Upper lobe of left lung (tissue), 6 donors: Measurements from ENCODE around the gene RALGAPA2. TPM values are rescaled to one million over a fixed set of nuclear protein-coding genes. Genes with fewer than 3 reads are reported as not detected.

ENCODE experiments used
- ATAC-seq, 2 donors: fragments of 200-7000 bp; cut with Tn5 transposase; one replicate each; pipeline ENCODE4 v1.9.1; 2022; ENCODE audit warnings: mild to moderate bottlenecking in 2 of 2, moderate library complexity in 2 of 2; ENCODE audit not compliant: low FRiP score in 2 of 2
- DNase-seq, 2 donors: peaks; one replicate each; pipeline ENCODE4 v3.0.0-alpha.2; 2019 to 2020
- H3K27ac ChIP-seq, 4 donors: fragments of 200-600 bp; sonication (generic); one replicate each; pipeline ENCODE4 v1.5.1; 2016 to 2019
- H3K27me3 ChIP-seq, 4 donors: fragments of 200-600 bp; sonication (generic); one replicate each; pipeline ENCODE4 v1.5.1; 2017 to 2019
- H3K36me3 ChIP-seq, 4 donors: fragments of 200-600 bp; sonication (generic); one replicate each; pipeline ENCODE4 v1.5.1; 2016 to 2019
- H3K4me1 ChIP-seq, 4 donors: fragments of 200-600 bp; sonication (generic); one replicate each; pipeline ENCODE4 v1.5.1; 2018 to 2019
- H3K4me3 ChIP-seq, 4 donors: fragments of 200-600 bp; sonication (generic); one replicate each; pipeline ENCODE4 v1.5.1; 2017 to 2019; ENCODE audit warnings: mild to moderate bottlenecking in 2 of 4, moderate library complexity in 1 of 4
- H3K9me3 ChIP-seq, 4 donors: fragments of 200-600 bp; sonication (generic); one replicate each; pipeline ENCODE4 v1.5.1; 2018 to 2019
- EP300 ChIP-seq, 4 donors: sonication (generic); formaldehyde crosslinking; IDR thresholded peaks; one replicate each; pipeline ENCODE4 v1.5.1; 2017; ENCODE audit warnings: antibody characterized with exemption in 4 of 4, control low read depth in 2 of 4
- POLR2A ChIP-seq, 4 donors: fragments of 450-650 bp; IDR thresholded peaks; one replicate each; pipeline ENCODE4 v1.5.1; 2016 to 2017; ENCODE audit warnings: antibody characterized with exemption in 4 of 4, mild to moderate bottlenecking in 2 of 4
- POLR2AphosphoS5 ChIP-seq, 2 donors: sonication (generic); formaldehyde crosslinking; IDR thresholded peaks; one replicate each; pipeline ENCODE4 v1.5.1; 2017; ENCODE audit warnings: antibody characterized with exemption in 2 of 2
- WGBS, 2 donors: methylation state at CpG; one replicate each; pipeline ENCODE4 v1.1.5; 2017 to 2018; 5-methylcytosine and 5-hydroxymethylcytosine counted together
- total RNA-seq, 6 donors: library from RNA; depleted of rRNA in 4 of 6; stranded (reverse); fragments of >200 nt in 4 of 6; gene quantifications; one replicate each; pipeline versions ENCODE4 v1.1.0 to v1.2.1, GENCODE V29; 2016 to 2021
- TF ChIP-seq, protein P1 (sequence below), 6 experiments: fragments of 450-650 bp in 4 of 6; fragments of 200-600 bp in 2 of 6; sonication (generic) in 2 of 6; IDR thresholded peaks; one replicate each; pipeline ENCODE4 v1.5.1; 2016 to 2019; ENCODE audit warnings: antibody characterized with exemption in 6 of 6
- donor health status: DM: no; HTN: no; CAD: no; lungs with moderate emphysema.
- donor health status: DM: no; HTN: yes; CAD: no; lungs with severe emphysema.

RALGAPA2 gene
- total RNA-seq, 6 donors from 2014 or later: 50.8 to 95.3 (median 65.3) TPM

DNA sequence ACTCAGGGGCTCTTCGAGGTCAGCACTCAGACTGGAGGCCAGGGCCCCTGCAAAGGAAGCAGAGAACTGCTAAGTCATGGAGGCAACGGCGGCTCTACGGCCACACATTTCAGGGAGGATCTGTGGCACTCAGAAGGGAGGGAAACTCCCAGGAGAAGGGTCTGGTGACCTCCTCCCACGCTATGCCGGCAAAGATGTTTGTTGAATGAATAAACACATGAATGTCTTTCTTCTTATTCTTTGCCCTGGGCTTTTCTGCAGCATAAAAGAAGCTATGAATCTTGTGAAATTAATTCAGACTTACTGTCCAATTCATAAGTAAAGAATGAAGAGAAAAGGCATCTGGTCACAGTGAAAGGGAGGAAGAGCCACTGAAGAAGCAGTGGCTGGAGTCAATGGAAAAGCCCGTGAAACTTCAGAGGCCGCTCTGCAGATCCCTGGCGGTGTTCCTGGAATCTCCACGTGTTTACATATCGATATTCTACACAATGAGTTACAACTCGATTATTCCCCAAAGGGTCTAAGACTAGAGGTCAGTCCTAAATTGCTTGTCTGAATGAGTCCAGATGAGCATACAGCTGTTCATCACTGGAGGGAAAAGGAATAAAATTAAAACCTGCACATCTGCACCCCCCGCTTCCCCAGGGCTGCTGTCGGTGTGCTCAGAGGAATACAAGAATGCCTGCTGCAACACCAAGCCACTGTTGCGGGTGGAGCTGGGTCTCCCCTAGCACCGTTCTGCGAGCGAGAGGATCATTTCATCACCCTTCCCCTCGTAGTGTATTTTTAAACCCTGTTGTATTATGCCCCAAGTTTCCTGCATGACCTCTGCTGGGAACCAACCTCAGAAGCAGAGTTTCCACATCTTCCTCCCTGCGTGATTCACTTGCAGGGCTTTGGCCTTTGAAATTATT is 319.0 kb downstream of the RALGAPA2 start:
- no peak for DNase-seq
- Histone ChIP-seq H3K27ac (no peak overlapping the region), H3K9me3 (no peaks in the 10 kb centered on the region), H3K4me3 (no peak overlapping the region), H3K4me1 (no peaks in the 10 kb centered on the region), H3K36me3 (peaks cover 0 to 88% (median 49%) of the 10 kb centered on the region in 4 donors), H3K27me3 (no peaks in the 10 kb centered on the region)
- WGBS, 2 donors: 63 to 65% methylated on average over 19 to 20 of the region's 20 CpGs
- ATAC-seq: no peak
- no peak for TF ChIP-seq POLR2A (IDR thresholded peaks at IDR 0.05)

DNA sequence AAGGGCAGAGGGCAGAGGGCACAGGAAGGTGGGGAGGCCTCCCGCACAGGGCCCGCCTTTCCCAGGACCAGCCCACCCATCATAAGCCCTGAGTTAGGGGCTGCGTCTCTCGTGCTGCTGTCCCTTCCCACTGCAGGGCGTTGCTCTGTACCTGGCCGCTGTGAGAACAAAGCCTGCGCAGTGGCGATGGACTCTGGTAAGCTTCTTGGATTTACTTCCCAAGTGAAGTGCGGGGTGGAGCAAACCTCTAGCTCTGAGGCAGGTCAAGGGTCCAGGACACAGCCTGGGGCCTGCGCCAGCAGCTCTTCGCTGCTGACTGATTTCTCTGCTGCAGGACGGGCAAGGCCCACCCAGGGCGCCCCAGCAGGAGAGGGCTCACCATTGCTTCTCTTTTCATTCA is 320.7 kb downstream of the RALGAPA2 start:
- no peak for ATAC-seq
- no peak overlapping the region for H3K27ac ChIP-seq
- WGBS, 2 donors: 93 to 94% methylated on average over 5 to 13 of the region's 13 CpGs
- no peaks in the 10 kb centered on the region for H3K27me3 ChIP-seq
- no peaks in the 10 kb centered on the region for H3K9me3 ChIP-seq
- H3K4me1 ChIP-seq: no peaks in the 10 kb centered on the region
- H3K4me3 ChIP-seq: no peak overlapping the region
- H3K36me3 ChIP-seq: peaks cover 0 to 74% (median 47%) of the 10 kb centered on the region in 4 donors
- TF ChIP-seq, protein P1, sequence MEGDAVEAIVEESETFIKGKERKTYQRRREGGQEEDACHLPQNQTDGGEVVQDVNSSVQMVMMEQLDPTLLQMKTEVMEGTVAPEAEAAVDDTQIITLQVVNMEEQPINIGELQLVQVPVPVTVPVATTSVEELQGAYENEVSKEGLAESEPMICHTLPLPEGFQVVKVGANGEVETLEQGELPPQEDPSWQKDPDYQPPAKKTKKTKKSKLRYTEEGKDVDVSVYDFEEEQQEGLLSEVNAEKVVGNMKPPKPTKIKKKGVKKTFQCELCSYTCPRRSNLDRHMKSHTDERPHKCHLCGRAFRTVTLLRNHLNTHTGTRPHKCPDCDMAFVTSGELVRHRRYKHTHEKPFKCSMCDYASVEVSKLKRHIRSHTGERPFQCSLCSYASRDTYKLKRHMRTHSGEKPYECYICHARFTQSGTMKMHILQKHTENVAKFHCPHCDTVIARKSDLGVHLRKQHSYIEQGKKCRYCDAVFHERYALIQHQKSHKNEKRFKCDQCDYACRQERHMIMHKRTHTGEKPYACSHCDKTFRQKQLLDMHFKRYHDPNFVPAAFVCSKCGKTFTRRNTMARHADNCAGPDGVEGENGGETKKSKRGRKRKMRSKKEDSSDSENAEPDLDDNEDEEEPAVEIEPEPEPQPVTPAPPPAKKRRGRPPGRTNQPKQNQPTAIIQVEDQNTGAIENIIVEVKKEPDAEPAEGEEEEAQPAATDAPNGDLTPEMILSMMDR (IDR thresholded peaks at IDR 0.05): no peak
- TF ChIP-seq POLR2AphosphoS5 (IDR thresholded peaks at IDR 0.05) (no peak), EP300 (IDR thresholded peaks at IDR 0.05) (no peak), POLR2A (IDR thresholded peaks at IDR 0.05) (no peak)
- peak in 1 of 2 donors; percentile 39 for DNase-seq

DNA sequence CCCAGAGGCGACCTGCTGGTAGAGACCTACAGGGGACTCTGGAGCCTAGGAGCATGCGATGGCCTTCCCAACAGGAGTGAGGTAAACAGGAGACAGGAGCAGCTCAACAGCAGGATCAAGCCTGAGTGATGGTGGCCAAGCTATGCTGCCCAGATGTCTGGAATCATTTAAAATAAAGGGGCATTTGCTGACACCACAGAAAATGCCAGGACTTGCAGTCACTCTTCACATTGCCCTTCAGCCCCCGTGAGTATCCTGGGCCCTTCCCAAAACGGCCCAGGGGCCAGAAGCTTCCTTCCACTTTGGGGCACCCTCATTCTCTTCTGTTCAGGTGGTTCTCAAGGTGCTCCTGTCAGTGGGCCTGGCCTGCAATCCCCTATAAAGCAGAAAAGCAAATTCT is 321.3 kb downstream of the RALGAPA2 start:
- Histone ChIP-seq H3K36me3 (peaks cover 0 to 68% (median 42%) of the 10 kb centered on the region in 4 donors), H3K4me3 (no peak overlapping the region), H3K4me1 (no peaks in the 10 kb centered on the region), H3K9me3 (no peaks in the 10 kb centered on the region), H3K27ac (no peak overlapping the region), H3K27me3 (no peaks in the 10 kb centered on the region)
- TF ChIP-seq, protein P1 (IDR thresholded peaks at IDR 0.05): no peak
- no peak for TF ChIP-seq EP300 (IDR thresholded peaks at IDR 0.05)
- no peak for TF ChIP-seq POLR2A (IDR thresholded peaks at IDR 0.05)
- no peak for TF ChIP-seq POLR2AphosphoS5 (IDR thresholded peaks at IDR 0.05)
- ATAC-seq: no peak
- no peak for DNase-seq
- 85 to 90% methylated on average over 2 to 4 of the region's 4 CpGs for WGBS, 2 donors

DNA sequence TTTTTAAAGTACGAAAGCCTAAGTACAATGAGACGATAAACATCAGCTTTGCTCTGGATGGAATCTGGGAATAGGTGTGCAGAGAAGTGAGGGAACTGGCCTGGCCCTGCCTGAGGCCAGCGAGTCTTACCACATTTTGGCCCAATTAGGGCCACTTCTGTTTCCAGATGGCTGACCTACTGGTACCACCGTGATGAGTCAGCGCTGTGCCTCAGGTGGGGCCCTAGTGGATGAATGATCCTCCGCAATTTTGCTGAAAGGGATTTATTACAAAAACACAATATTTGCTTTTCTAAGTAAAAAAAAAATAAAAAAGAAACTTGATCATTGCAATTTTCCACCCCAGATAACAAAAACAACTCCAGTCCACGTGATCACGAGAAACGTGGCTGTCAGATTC is 322.1 kb downstream of the RALGAPA2 start:
- no peaks in the 10 kb centered on the region for H3K27me3 ChIP-seq
- H3K9me3 ChIP-seq: no peaks in the 10 kb centered on the region
- TF ChIP-seq EP300 (IDR thresholded peaks at IDR 0.05): no peak
- no peak for TF ChIP-seq POLR2A (IDR thresholded peaks at IDR 0.05)
- TF ChIP-seq, protein P1 (IDR thresholded peaks at IDR 0.05): no peak
- TF ChIP-seq POLR2AphosphoS5 (IDR thresholded peaks at IDR 0.05): no peak
- 93 to 97% methylated on average over 9 of the region's 9 CpGs for whole genome bisulfite sequencing, 2 donors
- H3K36me3 ChIP-seq: peaks cover 0 to 61% (median 37%) of the 10 kb centered on the region in 4 donors
- no peak overlapping the region for H3K4me3 ChIP-seq
- H3K4me1 ChIP-seq: no peaks in the 10 kb centered on the region
- H3K27ac ChIP-seq: no peak overlapping the region
- ATAC-seq (no peak), DNase-seq (no peak)

DNA sequence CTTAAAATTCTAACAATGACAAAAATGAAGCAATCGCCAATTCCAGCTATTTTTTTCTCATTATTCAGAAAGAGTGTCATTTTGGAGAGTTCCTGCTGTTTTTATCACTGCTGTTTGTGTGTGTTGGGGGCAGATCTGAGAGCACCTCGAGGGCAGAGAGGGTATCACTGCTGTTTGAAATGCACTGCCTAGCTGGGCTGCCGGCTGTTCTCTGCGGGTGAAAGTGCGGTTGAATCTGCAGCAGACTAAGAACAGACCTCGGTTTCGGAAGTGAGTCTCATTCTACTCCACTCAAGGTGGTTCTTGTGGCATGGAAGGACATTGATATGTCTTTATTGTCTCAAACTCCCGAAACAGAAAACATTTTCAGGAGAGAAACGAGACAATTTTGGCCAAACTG is 326.3 kb downstream of the RALGAPA2 start:
- no peak overlapping the region for H3K27ac ChIP-seq
- DNase-seq (no peak), ATAC-seq (no peak)
- no peaks in the 10 kb centered on the region for H3K4me1 ChIP-seq
- TF ChIP-seq POLR2A (IDR thresholded peaks at IDR 0.05): no peak
- TF ChIP-seq, protein P1 (IDR thresholded peaks at IDR 0.05): no peak
- no peak for TF ChIP-seq POLR2AphosphoS5 (IDR thresholded peaks at IDR 0.05)
- TF ChIP-seq EP300 (IDR thresholded peaks at IDR 0.05): no peak
- no peaks in the 10 kb centered on the region for H3K9me3 ChIP-seq
- no peak overlapping the region for H3K4me3 ChIP-seq
- no peaks in the 10 kb centered on the region for H3K27me3 ChIP-seq
- H3K36me3 ChIP-seq: peaks cover 0 to 21% (median 10%) of the 10 kb centered on the region in 4 donors
- 58 to 62% methylated on average over 9 of the region's 9 CpGs for WGBS, 2 donors
